NCI-H2107 treated with DMSO at 0.1 percent for 48 hours (cell line): Measurements from ENCODE around the gene KRTAP10-10.
"Not testable (repeated sequence)": the region's sequence is repeated elsewhere in the genome, so short reads cannot be mapped to it uniquely, and the experiment has no call there.

Experiments used
- DNase-seq: peaks from one replicate; lab custom pipeline; 2025; ENCODE audit not compliant: unreplicated experiment; lab: John Stamatoyannopoulos, UW

The KRTAP10-10 gene

GRCh38 chr21:44681152-44681551 is 44.0 kb downstream of the KRTAP10-10 start:
- no peak for DNase-seq

GRCh38 chr21:44681861-44682579 is 44.9 kb downstream of the KRTAP10-10 start, which contains the start of gene KRTAP12-1:
TSS of gene KRTAP12-1 (minus strand) at chr21:44682163. CDS start at chr21:44682123, 40 bp downstream.
- peak; percentile 93 for DNase-seq

GRCh38 chr21:44682580-44683151 is 45.5 kb downstream of the KRTAP10-10 start:
- DNase-seq: no peak

GRCh38 chr21:44684077-44684476 is 46.9 kb downstream of the KRTAP10-10 start:
- DNase-seq: no peak

DNA sequence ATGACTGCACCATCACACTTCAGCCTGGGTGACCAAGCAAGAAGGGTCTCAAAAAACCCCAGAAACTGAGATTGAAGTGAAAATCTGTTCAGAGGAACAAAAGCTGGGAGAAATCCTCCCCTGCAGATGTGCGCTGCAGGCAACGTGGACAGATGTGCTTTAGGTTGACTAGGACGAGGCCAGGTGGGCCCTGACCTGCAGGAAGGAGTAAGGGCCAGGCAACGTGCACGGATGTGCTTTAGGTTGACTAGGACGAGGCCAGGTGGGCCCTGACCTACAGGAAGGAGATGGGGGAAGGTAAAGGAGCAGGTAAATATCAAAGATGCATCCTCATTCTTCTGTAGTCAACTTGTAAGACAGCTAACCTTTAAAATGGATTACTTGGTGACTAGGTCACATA is 47.3 kb downstream of the KRTAP10-10 start:
- DNase-seq: no peak

DNA sequence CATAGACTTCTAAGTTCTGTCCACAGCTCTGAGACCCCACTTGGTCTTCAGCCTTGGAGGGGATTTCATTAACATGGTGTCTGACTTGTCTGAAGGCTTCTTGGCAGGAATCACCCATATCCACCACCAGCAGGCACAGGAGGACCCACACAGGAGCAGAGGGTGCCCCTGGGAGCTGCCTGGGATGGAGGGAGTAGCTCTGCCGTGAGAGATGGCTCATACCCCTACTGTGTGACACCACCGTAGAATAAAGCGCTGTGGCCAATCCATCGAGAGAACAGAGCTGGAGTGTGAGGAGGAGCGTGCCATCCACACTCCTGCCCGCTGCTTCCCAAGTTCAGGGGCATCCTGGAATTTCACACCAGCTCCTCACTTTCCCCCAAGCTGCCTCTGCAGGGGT is 47.9 kb downstream of the KRTAP10-10 start:
- DNase-seq: not testable (repeated sequence)

- no peak for DNase-seq
Measured at GRCh38 chr21:44686000-44686781, 49.0 kb downstream of the KRTAP10-10 start.

- DNase-seq: peak; percentile 46
Measured at GRCh38 chr21:44686843-44687561, 49.8 kb downstream of the KRTAP10-10 start.

DNA sequence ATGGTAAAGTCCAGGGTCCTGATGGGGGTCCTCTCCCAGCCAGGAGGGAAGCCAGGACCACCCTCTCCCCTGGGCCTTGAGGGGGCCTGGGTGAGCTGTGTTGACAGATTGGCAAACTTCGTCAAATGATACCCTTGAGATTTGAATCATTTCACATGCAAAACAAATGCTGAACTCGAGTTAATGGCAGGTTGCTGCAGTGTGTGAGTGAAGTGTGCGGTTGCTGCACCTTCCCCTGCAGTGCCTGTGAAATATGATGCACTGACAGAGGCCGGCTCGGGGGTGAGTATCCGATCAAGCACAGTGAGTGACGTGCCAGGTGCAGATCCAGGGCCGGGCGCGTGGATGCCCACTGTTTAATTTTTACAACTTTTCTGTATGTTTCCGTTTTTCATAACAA is 50.5 kb downstream of the KRTAP10-10 start:
- peak; percentile 88 for DNase-seq
